ENCODE data around the gene BCKDHA.
"Not testable (repeated sequence)": the region's sequence is repeated elsewhere in the genome, so short reads cannot be mapped to it uniquely, and the experiment has no call there.

The BCKDHA gene

GRCh38 chr19:41426116-41426841, 28.7 kb downstream of the BCKDHA start:
- no peak for DNase-seq (ENCODE audit: low spot score)

DNA sequence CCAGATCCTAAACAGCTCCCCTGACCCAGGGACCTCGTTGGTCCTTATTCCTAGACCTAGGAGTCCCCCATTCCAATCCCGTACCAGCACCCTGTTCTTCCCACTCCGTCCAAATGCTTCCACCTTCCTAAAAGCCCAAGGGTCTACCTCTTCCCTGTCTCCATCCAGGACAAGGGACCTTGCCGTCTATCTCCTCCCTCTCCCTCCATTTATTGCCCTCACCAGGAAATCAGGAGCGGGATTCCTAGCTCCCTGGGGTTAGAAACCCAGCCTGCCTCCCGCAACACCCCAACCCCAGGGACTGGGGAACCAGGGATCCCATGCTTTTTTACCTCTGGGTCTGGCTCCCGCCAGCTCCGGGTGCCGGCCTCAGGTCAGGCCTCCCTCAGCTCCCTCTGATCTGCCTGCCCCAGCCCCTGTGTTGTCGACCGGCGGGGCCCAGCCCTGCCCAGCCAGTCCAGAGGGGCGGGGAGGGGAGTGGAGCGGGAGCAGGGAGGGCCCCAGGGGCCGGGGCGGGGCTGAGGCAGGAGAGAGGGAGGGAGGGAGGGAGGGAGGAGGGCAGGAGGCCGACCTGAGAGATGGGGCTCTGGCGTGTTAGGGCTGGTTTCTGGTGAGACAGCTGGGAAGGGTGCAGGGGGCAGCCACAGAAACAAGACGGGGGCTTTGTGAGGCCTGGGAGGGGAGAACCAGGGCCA, 29.5 kb downstream of the BCKDHA start, which contains the start of gene B3GNT8:
B3GNT8 (minus strand) TSS at position 423 of the 695 bp plus-strand sequence. CDS start 596 bp downstream, outside the sequence.
- DNase-seq (ENCODE audit: low spot score): no peak

GRCh38 chr19:41427647-41428480, 30.2 kb downstream of the BCKDHA start:
- peak; percentile 33 for DNase-seq (ENCODE audit: low spot score)

GRCh38 chr19:41428481-41428859, 30.9 kb downstream of the BCKDHA start:
- DNase-seq (ENCODE audit: low spot score): no peak

DNA sequence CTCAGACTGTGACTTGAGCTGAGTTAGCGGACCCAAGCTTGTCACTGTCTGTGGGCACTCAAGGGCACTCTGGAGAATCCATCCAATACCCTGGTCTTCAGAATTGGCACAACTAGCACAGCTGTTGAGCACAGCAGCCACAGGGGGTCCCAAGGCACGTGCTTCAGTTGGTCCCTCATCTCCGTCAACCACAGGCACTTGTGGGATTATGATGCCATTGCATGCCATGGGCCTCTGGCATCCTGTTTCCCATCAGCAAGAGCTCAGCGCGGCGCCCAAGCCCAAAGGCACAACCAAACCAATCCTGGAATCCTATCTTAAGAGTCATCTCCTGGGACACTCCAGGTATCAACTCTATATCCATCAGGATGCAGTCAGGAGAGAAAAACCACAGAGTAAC, 33.3 kb downstream of the BCKDHA start:
- no peak for DNase-seq (ENCODE audit: low spot score)

GRCh38 chr19:41431426-41432386, 34.1 kb downstream of the BCKDHA start:
- DNase-seq (ENCODE audit: low spot score): peak; percentile 61

GRCh38 chr19:41433171-41433570, 35.6 kb downstream of the BCKDHA start:
- no peak for DNase-seq (ENCODE audit: low spot score)

DNA sequence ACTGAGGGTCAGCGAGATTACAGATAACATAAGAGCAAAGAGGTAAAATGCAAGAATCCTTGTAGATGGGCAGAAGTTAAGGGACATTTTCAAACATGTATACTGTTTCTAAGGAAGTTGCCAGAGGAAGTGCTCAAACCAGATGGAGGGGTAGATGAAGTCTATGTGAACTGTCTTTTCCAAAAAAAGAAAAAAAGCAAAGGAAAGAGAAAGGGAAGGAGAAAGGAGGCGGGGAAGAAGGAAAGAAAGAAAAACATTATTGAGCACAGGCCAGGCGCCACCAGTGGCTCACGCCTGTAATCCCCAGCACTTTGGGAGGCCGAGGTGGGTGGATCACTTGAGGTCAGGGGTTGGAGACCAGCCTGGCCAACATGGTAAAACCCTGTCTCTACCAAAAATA, 36.8 kb downstream of the BCKDHA start:
- no peak for DNase-seq (ENCODE audit: low spot score)

GRCh38 chr19:41435376-41435775, 37.8 kb downstream of the BCKDHA start:
- not testable (repeated sequence) for DNase-seq (ENCODE audit: low spot score)

GRCh38 chr19:41435936-41436673, 38.5 kb downstream of the BCKDHA start:
- no peak for DNase-seq (ENCODE audit: low spot score)

- DNase-seq (ENCODE audit: low spot score): no peak
These were observed 39.0 kb downstream of the BCKDHA start for GRCh38 chr19:41436674-41436951.

GRCh38 chr19:41437944-41438574, 40.4 kb downstream of the BCKDHA start:
- no peak for DNase-seq (ENCODE audit: low spot score)

- DNase-seq (ENCODE audit: low spot score): peak; percentile 98
These were observed 42.0 kb downstream of the BCKDHA start, which contains the start of gene DMAC2 for GRCh38 chr19:41439441-41440222. Gene DMAC2 (minus strand): TSS chr19:41439912. CDS start chr19:41439899, 13 bp downstream.

DNA sequence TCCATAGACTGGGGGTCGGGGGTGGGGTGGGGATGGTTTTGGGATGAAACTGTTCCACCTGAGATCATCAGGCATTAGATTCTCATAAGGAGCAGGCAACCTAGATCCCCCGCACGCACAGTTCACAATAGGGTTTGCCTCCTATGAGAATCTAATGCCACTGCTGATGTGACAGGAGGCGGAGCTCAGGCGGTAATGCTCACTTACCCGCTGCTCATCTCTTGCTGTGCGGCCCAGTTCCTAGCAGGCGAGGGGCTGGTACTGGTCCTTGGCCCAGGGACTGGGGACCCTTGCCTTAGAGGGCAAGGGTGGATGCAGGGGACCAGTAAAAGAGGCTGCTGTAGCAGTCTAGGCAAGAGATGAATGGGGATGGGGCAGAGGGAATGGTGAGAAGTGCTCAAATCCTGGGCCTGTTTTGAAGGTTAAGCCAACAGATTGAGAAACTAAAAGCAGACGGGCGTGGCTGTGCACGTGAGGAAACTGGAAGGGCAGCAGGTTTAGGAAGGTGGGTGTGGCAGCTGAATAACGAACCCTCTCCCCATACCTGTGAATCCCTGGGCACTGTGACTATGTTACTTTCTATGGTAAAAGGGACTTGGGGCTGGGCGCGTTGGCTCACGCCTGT, 43.8 kb downstream of the BCKDHA start:
- DNase-seq (ENCODE audit: low spot score): no peak

- DNase-seq (ENCODE audit: low spot score): no peak
These were observed 45.1 kb downstream of the BCKDHA start, which contains the start of gene ERICH4 for GRCh38 chr19:41442473-41443355. Gene ERICH4 (plus strand): TSS chr19:41443156. CDS start chr19:41443170, 14 bp downstream.

GRCh38 chr19:41443813-41444455, 46.3 kb downstream of the BCKDHA start:
- DNase-seq (ENCODE audit: low spot score): no peak

- no peak for DNase-seq (ENCODE audit: low spot score)
These were observed 48.0 kb downstream of the BCKDHA start for GRCh38 chr19:41445575-41445974.

Data from Ammon's horn (tissue), 1 donor.